HG02642 (cell line): ENCODE measurements around the gene S100A10.

Experiments used
- ATAC-seq: cut with Tn5 transposase; IDR thresholded peaks from one replicate; pipeline ENCODE4 v1.9.1; 2021; ENCODE audit warnings: mild to moderate bottlenecking; ENCODE audit not compliant: unreplicated experiment, poor library complexity

S100A10 gene

GRCh38 chr1:152014943-152015342 is 21.3 kb upstream of the S100A10 start:
- ATAC-seq, result no peak

- ATAC-seq, result no peak
Measured at GRCh38 chr1:152013664-152014237, 20.1 kb upstream of the S100A10 start.

GRCh38 chr1:152009691-152010090 is 16.0 kb upstream of the S100A10 start:
- no peak for ATAC-seq

GRCh38 chr1:152007047-152007446 is 13.4 kb upstream of the S100A10 start:
- no peak for ATAC-seq

- ATAC-seq, result no peak
Measured at GRCh38 chr1:152005360-152005912, 11.8 kb upstream of the S100A10 start.

GRCh38 chr1:152003846-152004442 is 10.3 kb upstream of the S100A10 start:
- no peak for ATAC-seq

GRCh38 chr1:152002960-152003359 is 9.3 kb upstream of the S100A10 start:
- no peak for ATAC-seq

GRCh38 chr1:152001631-152002584 is 8.2 kb upstream of the S100A10 start:
- peak; percentile 57 for ATAC-seq

- no peak for ATAC-seq
Measured at GRCh38 chr1:152000964-152001630, 7.4 kb upstream of the S100A10 start.

- ATAC-seq, result no peak
Measured at GRCh38 chr1:151998611-151999362, 5.1 kb upstream of the S100A10 start.

- no peak for ATAC-seq
Measured at GRCh38 chr1:151997284-151997570, 3.6 kb upstream of the S100A10 start.

- ATAC-seq, result no peak
Measured at GRCh38 chr1:151995774-151996173, 2.1 kb upstream of the S100A10 start.

GRCh38 chr1:151994956-151995355 is 1.3 kb upstream of the S100A10 start:
- no peak for ATAC-seq

GRCh38 chr1:151993084-151993733 is 450 bp downstream of the S100A10 start:
- peak; percentile 39 for ATAC-seq

GRCh38 chr1:151992303-151993083 is 1.2 kb downstream of the S100A10 start:
- ATAC-seq, result no peak

GRCh38 chr1:151991663-151992302 is 1.9 kb downstream of the S100A10 start:
- no peak for ATAC-seq

- no peak for ATAC-seq
Measured at GRCh38 chr1:151990856-151991198, 2.8 kb downstream of the S100A10 start.

GRCh38 chr1:151990058-151990855 is 3.4 kb downstream of the S100A10 start:
- ATAC-seq, result no peak
